Measurements from ENCODE around the gene PPL.

Gene PPL

GRCh38 chr16:4884972-4885874, 51.7 kb downstream of the PPL start:
- DNase-seq (no peak), ATAC-seq (no peak)

- DNase-seq (no peak), ATAC-seq (no peak)
These were observed 52.7 kb downstream of the PPL start for GRCh38 chr16:4884209-4884608.

DNA sequence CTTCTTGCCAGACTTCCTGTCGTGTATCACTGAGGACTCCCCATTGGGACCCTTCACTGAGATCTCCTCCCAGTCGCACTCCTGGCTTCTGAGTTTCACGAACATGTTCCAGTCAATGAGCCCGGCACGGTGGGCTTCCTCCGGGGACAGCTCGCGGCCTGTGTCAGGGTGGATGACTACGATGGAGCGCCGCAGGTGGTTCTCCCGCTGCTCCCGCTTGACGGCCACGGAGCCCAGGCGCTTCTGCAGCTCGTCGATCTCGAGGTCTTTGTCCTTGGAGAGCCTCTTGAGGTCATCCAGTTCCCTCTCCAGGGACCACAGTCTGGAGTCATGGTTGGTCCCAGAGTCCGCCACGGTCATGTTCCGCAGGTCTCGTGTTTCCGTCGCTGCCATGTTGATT, 53.4 kb downstream of the PPL start:
- DNase-seq (no peak), ATAC-seq (no peak)

DNA sequence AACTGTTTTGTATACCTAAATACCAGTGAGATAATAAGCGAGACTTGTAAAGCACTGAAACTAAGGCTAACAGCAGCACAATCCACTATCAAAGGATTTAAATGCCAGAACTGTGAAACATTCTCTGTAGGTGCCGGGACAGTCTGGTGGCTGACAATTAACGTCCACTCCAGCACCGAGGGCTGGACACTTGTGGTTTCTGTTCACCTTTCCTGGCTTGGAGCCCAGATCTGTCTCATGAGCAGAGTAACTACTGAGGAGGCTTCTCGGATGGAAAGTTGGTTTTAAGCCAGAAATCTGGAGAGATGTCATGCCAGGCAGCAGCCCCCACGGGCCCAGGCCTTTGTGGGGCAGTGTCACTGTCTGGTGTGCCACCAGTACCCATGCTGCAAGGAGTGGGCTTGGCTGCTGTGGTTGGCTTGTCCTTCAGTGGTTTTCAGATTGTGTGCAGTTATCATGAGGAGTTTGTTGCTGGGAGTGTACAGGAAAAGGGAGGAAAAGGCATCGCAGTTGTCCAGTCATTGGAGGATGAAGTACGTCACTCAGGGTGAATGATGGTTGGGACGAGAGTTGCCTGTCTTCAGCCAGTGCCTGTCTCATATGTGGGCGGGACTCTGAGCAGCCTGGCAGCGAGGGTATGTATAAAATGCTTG, 54.2 kb downstream of the PPL start:
- DNase-seq (no peak), ATAC-seq (no peak)

DNA sequence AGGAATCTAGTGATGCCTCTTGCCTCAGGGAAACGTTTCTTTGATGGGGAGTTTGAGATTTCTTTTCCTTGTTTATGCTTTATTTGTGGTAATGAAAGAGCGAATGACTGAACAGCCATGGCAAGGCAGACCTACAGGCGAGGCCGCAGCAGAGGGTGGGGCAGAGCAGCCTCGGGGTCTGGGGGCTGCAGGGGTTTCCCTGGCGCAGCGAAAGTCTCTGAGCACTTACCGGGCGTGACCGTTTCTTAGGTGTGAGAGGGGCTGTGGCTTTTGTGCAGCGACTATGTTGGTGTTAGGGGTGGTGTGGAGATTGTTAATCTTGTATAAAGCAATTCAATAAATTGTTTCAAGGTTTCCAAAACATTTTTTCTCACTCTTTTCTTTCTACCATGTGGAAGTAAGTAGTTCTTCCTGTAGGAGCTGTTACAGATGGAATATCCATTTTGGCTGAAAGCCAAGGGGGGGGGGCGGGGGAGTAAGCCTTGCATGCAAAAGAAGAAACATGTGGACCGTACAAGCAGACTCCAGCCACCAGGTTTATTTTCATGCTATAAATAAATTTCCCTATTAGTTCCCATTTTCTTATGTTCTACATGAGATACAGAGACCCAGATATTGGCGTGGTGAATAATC, 54.8 kb downstream of the PPL start:
- no peak for ATAC-seq
- no peak for DNase-seq

GRCh38 chr16:4880006-4880580, 56.9 kb downstream of the PPL start:
- no peak for ATAC-seq
- DNase-seq: no peak

- no peak for DNase-seq
- ATAC-seq: no peak
These were observed 57.9 kb downstream of the PPL start for GRCh38 chr16:4879049-4879448.

DNA sequence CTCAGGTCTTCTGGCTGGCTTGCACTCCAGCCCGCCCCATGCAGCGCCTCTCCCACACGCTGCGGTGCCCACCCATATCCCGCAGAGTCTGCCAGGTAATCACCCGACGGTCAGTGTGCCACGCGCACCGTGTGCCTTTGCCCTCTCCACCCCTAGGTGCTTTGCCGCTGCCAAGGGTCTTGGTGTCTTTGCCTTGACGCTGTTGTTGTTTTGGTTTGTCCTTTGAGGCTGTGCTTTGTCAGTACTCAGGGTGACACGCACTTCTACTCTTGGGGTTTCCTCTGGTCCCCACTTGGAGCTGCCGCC, 59.6 kb downstream of the PPL start:
- DNase-seq (no peak), ATAC-seq (no peak)

- DNase-seq (no peak), ATAC-seq (no peak)
These were observed 60.1 kb downstream of the PPL start for GRCh38 chr16:4876646-4877379.

DNA sequence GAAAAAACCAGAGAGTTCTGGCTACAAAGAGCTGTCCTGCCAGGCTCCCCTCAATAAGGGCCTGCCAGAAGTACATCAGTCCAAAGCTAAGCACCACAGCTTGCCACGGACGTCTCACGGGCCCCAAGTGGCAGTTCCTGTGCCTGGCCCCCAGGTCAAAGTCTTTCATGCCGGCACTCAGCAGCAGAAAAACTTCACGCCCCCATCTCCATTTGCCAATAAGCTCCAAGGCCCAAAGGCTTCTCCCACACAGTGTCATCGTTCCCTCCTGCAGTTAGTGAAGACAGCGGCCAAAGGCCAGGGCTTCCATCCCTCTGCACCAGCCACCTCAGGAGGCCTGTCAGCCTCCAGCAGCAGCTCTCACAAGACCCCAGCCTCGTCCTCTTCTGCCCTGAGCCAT, 62.3 kb downstream of the PPL start:
- DNase-seq (no peak), ATAC-seq (no peak)

DNA sequence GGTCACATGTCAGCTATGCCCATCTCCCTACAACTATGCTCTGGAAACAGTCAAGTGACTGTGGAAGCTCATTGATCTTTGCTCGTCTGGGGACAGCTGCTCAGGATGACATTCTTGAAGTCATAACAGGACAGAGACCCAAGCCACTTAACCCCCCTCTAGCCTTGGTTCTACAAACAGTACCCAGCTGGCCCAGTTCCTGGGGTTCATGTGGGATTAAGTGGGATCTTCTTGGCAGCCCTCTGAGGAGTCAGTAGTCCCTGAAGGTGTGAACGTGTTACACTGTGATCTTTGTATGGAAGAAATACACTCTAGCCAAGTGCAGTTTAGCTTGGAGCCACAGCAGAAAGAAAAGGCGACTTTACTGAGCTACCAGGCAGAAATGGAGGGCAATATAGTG, 63.9 kb downstream of the PPL start:
- no peak for ATAC-seq
- no peak for DNase-seq

DNA sequence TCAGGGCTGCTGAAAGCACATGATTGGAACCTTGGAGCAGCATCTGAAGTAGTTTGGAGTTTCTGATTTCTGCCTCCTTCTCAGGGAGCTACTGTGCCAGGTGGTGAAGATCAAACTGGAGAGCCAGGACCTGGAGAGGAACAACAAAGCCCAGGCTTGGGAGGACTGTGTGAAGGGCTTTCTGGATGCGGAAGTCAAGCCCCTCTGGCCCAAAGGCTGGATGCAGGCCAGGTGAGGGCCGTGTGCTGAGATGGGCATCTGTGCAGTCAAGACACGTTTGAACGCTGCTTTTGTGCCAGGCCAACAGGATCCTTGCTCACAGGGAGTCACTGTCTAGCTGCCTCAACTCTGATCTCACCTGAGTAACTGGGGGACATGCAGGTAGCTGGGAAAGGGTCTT, 65.9 kb downstream of the PPL start:
- ATAC-seq: no peak
- DNase-seq: no peak

GRCh38 chr16:4870138-4870671, 66.7 kb downstream of the PPL start:
- ATAC-seq: no peak
- no peak for DNase-seq

DNA sequence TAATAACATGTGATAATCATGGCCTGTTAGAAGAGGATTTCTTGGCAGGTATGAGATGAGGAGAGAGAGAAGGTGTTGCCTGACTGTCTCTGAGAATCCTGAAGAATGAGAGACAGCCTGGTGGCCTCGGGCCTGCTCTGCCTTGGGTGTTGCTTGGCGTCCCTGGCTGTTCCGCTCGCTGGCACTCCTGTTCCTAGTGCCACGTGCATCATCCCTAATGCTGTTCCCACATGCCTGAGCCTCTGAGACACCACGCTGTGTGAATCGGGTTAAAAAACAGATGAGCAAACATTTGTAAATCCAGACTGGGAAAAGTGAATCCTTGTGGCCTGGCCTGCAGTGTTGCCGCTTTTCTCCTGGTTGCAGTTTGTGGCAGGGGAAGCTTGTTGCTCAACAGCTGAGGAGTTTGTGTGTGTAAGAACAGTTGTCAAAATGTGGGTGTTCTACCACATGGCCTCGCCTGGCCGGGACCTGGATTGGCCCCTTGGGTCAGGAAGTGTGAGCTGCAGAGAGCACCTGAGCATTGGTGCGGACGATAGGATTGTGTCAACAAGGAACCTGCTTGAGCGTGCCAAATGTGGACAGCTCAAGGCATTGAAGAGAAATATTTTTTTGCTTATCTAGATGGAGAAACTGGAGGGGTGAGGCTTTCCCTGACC, 67.7 kb downstream of the PPL start:
- ATAC-seq: no peak
- no peak for DNase-seq

- ATAC-seq: no peak
- no peak for DNase-seq
These were observed 68.4 kb downstream of the PPL start for GRCh38 chr16:4868535-4868934.

DNA sequence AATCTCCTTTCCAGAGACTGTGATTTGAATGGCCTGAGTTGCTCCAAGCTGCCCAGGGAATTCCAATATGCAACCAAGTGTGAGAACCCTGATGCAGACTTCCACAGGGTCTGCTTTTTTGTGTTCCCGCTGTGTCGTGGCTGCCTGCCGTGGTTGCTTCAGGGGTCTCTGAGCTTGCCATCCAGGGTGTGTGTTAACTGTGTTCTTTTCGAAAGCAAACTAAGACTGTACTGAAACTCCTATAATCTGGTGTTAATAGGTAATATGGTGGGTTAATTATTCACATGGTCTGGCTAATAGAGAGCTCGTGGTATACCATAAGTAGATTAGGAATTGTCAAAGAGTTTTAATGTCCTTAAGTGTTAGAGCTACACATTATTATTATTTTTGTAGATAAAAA, 68.9 kb downstream of the PPL start:
- ATAC-seq (no peak), DNase-seq (no peak)

DNA sequence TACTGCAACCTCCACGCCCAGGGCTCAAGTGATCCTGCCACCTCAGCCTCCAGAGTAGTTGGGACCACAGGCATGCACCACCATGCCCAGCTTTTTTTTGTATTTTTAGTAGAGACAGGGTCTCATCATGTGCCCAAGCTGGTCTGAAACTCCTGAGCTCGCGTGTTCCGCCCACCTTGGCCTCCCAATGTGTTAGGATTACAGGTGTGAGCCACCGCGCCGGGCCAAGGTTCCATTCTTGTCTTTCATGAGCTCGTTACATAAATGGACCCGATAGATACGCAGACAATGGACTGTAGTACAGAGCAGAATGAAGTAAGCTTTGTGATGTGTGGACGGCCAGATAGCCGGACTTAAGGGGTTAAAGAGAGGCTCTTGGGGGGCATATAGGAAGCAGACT, 70.4 kb downstream of the PPL start:
- DNase-seq (no peak), ATAC-seq (no peak)

GRCh38 chr16:4865231-4865860, 71.6 kb downstream of the PPL start:
- DNase-seq (no peak), ATAC-seq (no peak)

- DNase-seq: no peak
- no peak for ATAC-seq
These were observed 72.2 kb downstream of the PPL start for GRCh38 chr16:4864728-4865127.

DNA sequence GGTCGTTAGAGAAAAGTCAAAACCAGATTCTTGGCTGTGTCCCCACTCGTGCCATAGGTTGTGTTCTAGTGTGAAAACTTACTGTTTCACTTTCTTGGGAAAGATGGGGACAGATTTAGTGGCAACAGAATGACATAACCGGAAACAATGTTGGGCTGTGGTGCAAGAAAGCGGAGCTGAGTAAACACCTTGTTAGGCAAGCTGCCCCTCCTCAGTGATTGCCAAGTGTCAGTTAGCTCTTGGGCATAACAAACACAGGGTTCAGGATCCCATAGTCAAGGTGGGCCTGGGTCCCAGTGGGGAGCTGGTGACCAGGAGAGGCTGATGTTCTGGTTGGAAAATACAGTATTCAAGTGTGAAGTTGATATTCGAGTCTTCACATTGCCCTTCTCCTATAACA, 74.3 kb downstream of the PPL start:
- DNase-seq (no peak), ATAC-seq (no peak)

DNA sequence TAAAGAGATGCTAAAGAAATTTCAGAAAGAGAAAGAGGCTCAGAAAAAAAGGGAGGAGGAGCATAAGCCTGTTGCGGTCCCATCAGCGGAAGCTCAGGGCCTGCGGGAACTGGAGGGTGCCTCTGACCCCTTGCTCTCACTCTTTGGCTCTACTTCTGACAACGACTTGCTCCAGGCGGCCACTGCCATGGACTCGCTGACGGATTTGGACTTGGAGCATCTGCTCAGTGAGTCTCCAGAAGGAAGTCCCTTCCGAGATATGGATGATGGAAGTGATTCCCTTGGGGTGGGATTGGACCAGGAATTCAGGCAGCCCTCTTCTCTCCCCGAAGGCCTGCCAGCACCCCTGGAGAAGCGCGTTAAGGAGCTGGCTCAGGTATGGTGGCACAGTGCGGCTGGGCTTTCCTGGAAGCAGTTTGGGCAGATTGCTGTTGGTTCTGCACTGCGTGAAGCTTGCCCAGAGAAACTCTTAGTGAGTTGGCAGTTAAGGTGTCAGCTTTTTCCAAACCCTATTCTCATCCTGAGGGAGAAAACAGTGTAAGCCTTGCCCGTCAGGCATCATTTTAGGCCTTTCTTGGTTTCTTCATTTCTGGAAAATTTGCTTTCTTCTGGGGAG, 76.1 kb downstream of the PPL start:
- DNase-seq (no peak), ATAC-seq (no peak)
